Embryonic facial prominence (tissue), 1 donor: ENCODE data around the gene OR3A2.
"Not testable (repeated sequence)": the region's sequence is repeated elsewhere in the genome, so short reads cannot be mapped to it uniquely, and the experiment has no call there.

Source experiments
- DNase-seq: peaks from one replicate; pipeline ENCODE4 v3.0.0-alpha.2; 2016; ENCODE audit errors: extremely low spot score

The OR3A2 gene

GRCh38 chr17:3385869-3386816, at the start of gene OR3A2:
TSS of gene OR3A2 (minus strand) at chr17:3386308.
- no peak for DNase-seq

GRCh38 chr17:3433741-3434140, 47.6 kb upstream of the OR3A2 start, which contains the start of gene OR1E2:
TSS of gene OR1E2 (minus strand) at chr17:3433841. CDS start at chr17:3433841, 0 bp downstream.
- DNase-seq, result no peak

GRCh38 chr17:3433215-3433614, 47.1 kb upstream of the OR3A2 start:
- DNase-seq, result not testable (repeated sequence)

DNA sequence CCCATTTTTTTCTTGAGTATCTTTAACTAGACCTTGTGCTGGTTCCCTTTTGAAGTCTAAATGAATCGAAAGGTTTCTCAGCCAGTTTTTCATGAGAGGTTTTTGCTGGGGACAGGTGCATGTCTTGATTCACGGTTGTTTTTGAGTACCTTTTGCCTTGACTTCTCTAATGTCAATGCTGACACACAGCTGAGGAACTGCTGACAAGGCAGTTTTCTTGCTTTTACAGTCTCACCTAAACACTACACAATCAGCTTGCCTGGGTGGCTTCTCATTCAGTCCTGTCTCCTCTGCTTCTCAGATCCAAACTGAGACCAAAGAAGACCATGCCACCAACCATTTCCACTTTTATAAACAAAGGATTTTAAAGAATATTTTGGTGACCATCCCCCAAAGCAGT, 32.1 kb upstream of the OR3A2 start:
- no peak for DNase-seq

- no peak for DNase-seq
These were observed 29.5 kb upstream of the OR3A2 start for GRCh38 chr17:3415610-3416009.

DNA sequence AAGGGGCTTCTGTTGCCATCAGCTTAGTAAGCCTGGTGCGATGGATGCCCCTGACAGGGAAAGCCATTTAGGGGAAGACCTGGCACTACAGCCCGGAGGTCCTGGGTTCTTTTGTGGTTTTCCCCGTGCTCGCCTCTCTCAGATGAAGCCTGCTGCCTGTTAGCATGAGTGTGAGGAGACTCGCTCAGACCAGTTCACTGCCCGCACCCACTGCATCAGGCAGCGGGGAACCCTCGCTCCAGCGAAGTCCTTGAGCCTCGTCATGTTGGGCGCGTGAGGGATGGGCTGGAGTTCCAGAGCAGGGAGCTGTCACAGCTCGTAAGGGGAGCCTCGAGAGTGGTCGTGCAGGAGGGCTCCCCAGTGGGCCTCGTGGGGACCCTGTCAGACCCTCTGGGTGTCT, 26.1 kb upstream of the OR3A2 start:
- DNase-seq, result not testable (repeated sequence)

DNA sequence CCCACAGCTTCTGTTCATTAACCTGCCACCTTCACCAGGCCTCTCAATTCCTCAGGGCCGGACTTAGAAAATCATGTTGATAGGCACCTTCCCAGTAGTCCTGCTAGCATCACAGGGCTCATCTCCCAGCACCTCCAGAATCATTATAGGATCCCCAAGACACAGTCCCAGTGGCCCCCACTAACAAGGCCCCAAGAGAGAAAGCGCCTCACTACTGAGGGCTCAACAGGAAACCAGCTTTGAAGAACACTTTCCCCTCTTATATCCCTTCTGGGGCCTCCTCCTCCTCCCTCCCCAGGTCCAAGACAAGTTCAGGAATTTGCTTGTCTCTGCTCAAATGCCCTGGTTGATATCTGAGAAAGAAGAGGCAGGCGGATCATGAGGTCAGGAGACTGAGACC, 25.0 kb upstream of the OR3A2 start, which contains the start of gene OR3A3:
Gene OR3A3, plus strand, starts transcription at position 301 of the 400 bp plus-strand sequence.
- no peak for DNase-seq

- not testable (repeated sequence) for DNase-seq
These were observed 17.7 kb upstream of the OR3A2 start for GRCh38 chr17:3403856-3404255.

DNA sequence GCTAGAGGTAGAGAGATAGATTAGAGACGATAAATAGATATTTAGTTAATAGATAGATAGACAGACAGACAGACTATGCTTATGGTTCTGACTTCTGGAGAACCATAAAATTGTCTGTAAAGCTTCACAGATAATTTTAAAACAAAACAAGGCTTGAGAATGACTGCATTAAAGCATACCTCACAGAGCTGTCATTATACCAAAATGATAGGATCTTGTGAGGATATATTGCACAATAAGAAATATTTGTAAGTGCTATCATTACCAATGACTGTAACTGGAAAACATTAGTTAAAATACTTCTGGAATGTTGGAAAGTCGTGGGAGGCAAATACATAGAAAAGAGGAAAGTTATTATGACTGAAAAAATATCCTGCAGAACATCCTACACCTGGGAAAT, 15.7 kb upstream of the OR3A2 start:
- no peak for DNase-seq

DNA sequence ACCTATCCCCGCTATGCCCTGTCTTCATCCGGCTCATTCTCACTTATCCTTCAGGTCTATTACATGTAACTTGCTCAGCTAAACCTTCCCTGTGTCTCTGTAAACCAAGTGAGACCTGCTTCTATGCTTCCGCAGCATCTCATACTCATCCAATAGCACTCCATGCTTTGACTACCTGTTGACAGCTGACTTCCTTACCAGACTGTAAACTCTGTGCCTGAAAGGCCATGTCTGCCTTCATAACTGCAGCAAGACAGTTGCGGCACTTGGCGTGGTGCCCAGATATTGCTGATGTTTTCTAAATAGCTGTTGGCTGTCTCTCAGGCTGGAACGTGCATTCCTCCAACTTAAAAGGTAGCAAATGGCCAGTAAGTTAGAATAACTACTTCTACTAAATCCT, 13.9 kb upstream of the OR3A2 start:
- DNase-seq, result no peak

- DNase-seq, result no peak
These were observed 12.2 kb upstream of the OR3A2 start, which contains the start of gene OR1E1 for GRCh38 chr17:3398310-3398709. TSS of gene OR1E1 (minus strand) at chr17:3398410. CDS start at chr17:3398410, 0 bp downstream.

GRCh38 chr17:3397801-3398200, 11.7 kb upstream of the OR3A2 start:
- not testable (repeated sequence) for DNase-seq

- no peak for DNase-seq
These were observed 3.7 kb upstream of the OR3A2 start for GRCh38 chr17:3389791-3390190.

DNA sequence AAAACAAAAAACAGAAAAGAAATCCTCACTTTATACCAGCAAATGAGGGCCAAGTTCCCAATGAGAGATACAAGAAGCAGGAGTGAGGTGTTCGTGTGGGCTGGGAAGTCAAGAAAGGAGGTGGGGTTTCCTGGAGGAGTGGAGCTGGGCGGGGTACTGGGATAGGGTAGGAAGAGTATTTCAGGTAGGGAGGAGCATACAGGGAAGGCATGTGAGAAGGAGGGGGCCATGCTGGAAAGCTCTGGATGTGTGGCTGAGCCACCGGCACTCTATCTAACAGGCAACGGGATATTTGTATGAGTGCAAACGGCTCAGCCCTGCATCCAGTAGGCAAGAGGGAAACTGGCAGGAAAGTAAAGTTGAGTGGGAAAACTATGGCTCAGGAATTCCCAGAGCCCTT, 4.2 kb downstream of the OR3A2 start:
- no peak for DNase-seq

DNA sequence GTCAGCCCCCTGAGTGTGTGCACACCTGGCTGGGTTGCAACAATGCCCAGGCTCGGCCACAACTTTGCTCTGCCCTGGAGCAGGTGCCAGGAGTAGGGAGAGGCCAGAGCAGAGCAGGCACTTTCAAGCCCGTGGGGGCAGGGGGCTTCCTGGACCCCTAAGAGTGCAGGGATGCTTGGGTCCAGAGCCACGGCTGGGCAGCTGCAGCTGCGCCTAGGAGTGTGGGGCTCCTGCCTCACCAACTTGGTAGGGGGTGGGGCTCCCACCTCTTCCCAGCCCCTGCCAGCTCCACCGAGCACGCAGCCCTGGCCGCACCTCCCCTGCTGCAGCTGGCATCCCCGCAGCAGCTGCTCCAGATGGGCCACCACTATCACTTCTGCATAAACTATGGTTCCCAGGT, 7.8 kb downstream of the OR3A2 start:
- no peak for DNase-seq

DNA sequence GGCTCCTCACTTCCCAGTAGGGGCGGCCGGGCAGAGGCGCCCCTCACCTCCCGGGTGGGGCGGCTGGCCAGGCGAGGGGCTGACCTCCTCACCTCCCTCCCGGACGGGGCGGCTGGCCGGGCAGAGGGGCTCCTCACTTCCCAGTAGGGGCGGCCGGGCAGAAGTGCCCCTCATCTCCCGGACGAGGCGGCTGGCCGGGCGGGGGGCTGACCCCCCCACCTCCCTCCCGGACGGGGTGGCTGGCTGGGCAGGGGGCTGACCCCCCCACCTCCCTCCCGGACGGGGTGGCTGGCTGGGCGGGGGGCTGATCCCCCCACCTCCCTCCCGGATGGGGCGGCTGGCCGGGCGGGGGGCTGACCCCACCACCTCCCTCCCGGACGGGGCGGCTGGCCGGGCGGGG, 14.9 kb downstream of the OR3A2 start:
- not testable (repeated sequence) for DNase-seq

DNA sequence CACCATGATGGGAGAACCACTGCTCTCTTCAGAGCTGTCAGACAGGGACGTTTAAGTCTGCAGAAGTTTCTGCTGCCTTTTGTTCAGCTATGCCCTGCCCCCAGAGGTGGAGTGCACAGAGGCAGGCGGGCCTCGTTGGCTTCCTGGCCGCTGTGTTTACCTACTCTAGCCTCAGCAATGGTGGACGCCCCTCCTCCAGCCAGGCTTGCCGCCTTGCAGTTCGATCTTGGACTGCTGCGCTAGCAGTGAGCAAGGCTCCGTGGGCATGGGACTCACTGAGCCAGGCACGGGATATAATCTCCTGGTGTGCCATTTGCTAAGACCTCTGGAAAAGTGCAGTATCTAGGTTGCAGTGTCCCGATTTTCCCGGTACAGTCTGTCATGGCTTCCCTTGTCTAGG, 43.3 kb downstream of the OR3A2 start:
- not testable (repeated sequence) for DNase-seq

DNA sequence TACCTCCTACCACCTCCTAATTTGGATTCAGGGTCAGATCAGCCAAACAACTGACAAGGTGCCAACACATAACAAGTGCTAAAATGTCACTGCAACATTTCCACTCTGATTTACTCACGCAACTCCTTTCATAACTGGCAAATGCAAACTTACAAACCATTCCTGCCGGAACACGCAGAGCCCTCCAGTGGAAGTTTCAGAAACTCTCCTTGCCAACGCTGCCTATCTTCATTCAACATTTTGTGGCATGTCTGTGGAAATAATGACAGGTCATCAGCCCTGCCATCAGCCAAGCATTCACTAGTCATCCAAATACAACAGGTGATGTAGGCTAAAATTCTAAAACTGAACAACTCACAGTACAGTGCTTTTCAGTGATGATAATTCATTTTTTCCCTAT, 50.2 kb downstream of the OR3A2 start:
- no peak for DNase-seq

GRCh38 chr17:3318336-3318735, 67.8 kb downstream of the OR3A2 start:
- DNase-seq, result no peak

- no peak for DNase-seq
These were observed 69.3 kb downstream of the OR3A2 start for GRCh38 chr17:3316836-3317235.

DNA sequence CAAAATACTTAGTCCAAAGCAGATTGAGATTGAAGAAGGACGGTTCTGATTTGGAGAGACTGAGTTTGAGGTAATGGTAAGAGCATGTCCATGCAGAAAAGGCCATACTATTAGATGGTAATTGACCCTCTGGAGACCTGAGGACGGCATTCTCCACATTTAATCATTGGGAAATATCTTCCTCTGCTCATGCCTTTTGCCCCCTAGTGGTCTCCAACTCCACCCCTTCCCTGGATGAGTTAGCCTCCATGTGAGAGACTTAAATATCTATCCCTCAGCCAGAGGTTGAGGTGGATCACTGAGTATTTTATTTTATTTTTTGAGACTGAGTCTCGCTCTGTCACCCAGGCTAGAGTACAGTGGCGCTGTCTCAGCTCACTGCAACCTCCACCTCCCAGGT, 77.5 kb downstream of the OR3A2 start:
- no peak for DNase-seq

GRCh38 chr17:3298260-3298659, 87.8 kb downstream of the OR3A2 start, which contains the start of gene OR3A1:
TSS of gene OR3A1 (minus strand) at chr17:3298360. CDS start at chr17:3292582, 5,778 bp downstream.
- DNase-seq, result no peak

DNA sequence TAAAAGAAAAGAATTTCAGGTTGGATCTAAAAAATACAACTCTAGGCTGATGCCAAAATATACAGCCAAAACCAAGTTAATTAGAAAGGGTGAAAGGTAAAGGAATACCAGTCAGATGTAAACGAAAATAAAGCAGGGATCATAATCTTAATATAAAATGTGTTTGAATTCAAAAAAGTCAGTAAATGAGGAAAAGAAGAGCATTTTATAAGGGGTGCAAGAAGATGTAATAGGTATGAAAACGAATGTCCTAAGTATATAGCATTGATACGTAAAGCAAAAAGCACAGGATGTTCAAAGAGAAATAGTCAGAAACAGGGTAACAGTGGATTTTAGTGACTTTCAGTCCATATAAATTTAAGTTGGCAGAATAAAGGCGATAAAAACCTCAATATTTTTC, 90.5 kb downstream of the OR3A2 start:
- no peak for DNase-seq
